ENCODE measurements around the gene DDN. TPM values are rescaled to one million over a fixed set of nuclear protein-coding genes. Genes with fewer than 3 reads are reported as not detected.
A peak's percentile ranks its signal among the peaks of the same experiment; 100 is the strongest.

Gene DDN
- total RNA-seq, 1 experiment from 2014 or later = 0.35 TPM

GRCh38 chr12:49032679-49033447, 33.7 kb upstream of the DDN start:
- Mint-ChIP-seq H3K27me3 (ENCODE audit: low read depth) (no peaks in the 10 kb centered on the region), H3K4me1 (no peaks in the 10 kb centered on the region), H3K36me3 (ENCODE audit: insufficient read depth in 1 of 3, low read depth in 3 of 3) (peaks cover 34 to 90% (median 87%) of the 10 kb centered on the region in 3 experiments; a peak in 6 of 7 replicates), H3K9me3 (no peaks in the 10 kb centered on the region), H3K27ac (peak overlapping the region in 1 of 3 experiments; percentile 90; a peak in 2 of 7 replicates), H3K4me3 (no peak overlapping the region; a peak in 1 of 5 replicates)
- H3K23ac ChIP-seq (ENCODE audit: insufficient read length, low read depth, low read length) = no peak overlapping the region
- H3T11ph ChIP-seq (ENCODE audit: low read length) = no peak overlapping the region
- H3K23me2 ChIP-seq (ENCODE audit: insufficient read length, low read depth, low read length, poor library complexity, severe bottlenecking) = no peaks in the 10 kb centered on the region
- H2BK5ac ChIP-seq (ENCODE audit: insufficient read length, low read length) = no peak overlapping the region
- no peak overlapping the region for H4K91ac ChIP-seq (ENCODE audit: insufficient read length, low read depth, low read length)
- no peak overlapping the region for H2BK120ac ChIP-seq (ENCODE audit: low read depth, low read length, poor library complexity, severe bottlenecking)
- H3K27me3 ChIP-seq (ENCODE audit: insufficient read depth, low read length) = no peaks in the 10 kb centered on the region
- no peak overlapping the region for H3K56ac ChIP-seq (ENCODE audit: insufficient read length, low read depth, low read length)
- WGBS (ENCODE audit: extremely low coverage, insufficient read length, low lambda C conversion rate) = no CpG with 5 or more reads among the region's 3 CpGs
- no peaks in the 10 kb centered on the region for H3K79me2 ChIP-seq (ENCODE audit: insufficient read depth, low read length)
- no peak overlapping the region for H2BK15ac ChIP-seq (ENCODE audit: low read depth, low read length)
- no peak overlapping the region for H3K27ac ChIP-seq (ENCODE audit: insufficient read length, low read depth, low read length)
- H3K4ac ChIP-seq (ENCODE audit: low read depth, low read length) = no peak overlapping the region
- H3K4me1 ChIP-seq (ENCODE audit: insufficient read depth, low read length) = no peaks in the 10 kb centered on the region
- no peak overlapping the region for H3K14ac ChIP-seq (ENCODE audit: insufficient read depth, low read length)
- no peak overlapping the region for H2BK12ac ChIP-seq (ENCODE audit: insufficient read length, low read depth, low read length)
- H4K5ac ChIP-seq (ENCODE audit: insufficient read length, low read depth, low read length) = no peak overlapping the region
- no peak overlapping the region for H2BK20ac ChIP-seq (ENCODE audit: low read depth, low read length, poor library complexity, severe bottlenecking)
- H3K9me3 ChIP-seq (ENCODE audit: control insufficient read depth, low read depth, low read length) = no peaks in the 10 kb centered on the region
- H4K8ac ChIP-seq (replicated peaks; ENCODE audit: insufficient read length, low read depth, low read length) = no peak overlapping the region
- no peak overlapping the region for H2AFZ ChIP-seq (ENCODE audit: low read length)
- no peaks in the 10 kb centered on the region for H4K20me1 ChIP-seq (ENCODE audit: control insufficient read depth, insufficient read depth, insufficient read length)
- no peak for TF ChIP-seq CTCF (conservative IDR thresholded peaks at IDR 0.05)
- no peak for DNase-seq
- no peak overlapping the region for H3K4me2 ChIP-seq (ENCODE audit: insufficient read depth, insufficient read length, low read length)
- no peak overlapping the region for H2AK5ac ChIP-seq (ENCODE audit: insufficient read length, low read length)
- no peak overlapping the region for H3K9ac ChIP-seq (ENCODE audit: extremely low read depth, insufficient read length, low read length)
- no peak overlapping the region for H3K18ac ChIP-seq (ENCODE audit: insufficient read length, low read depth, low read length)
- no peaks in the 10 kb centered on the region for H3K79me1 ChIP-seq (ENCODE audit: insufficient read depth, low read depth, low read length, poor library complexity, severe bottlenecking)
